Measurements from ENCODE around the gene TSKS. TPM values are rescaled to one million over a fixed set of nuclear protein-coding genes. Genes with fewer than 3 reads are reported as not detected.

TSKS gene, protein sequence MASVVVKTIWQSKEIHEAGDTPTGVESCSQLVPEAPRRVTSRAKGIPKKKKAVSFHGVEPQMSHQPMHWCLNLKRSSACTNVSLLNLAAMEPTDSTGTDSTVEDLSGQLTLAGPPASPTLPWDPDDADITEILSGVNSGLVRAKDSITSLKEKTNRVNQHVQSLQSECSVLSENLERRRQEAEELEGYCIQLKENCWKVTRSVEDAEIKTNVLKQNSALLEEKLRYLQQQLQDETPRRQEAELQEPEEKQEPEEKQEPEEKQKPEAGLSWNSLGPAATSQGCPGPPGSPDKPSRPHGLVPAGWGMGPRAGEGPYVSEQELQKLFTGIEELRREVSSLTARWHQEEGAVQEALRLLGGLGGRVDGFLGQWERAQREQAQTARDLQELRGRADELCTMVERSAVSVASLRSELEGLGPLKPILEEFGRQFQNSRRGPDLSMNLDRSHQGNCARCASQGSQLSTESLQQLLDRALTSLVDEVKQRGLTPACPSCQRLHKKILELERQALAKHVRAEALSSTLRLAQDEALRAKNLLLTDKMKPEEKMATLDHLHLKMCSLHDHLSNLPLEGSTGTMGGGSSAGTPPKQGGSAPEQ
- 0.31 TPM for total RNA-seq

DNA sequence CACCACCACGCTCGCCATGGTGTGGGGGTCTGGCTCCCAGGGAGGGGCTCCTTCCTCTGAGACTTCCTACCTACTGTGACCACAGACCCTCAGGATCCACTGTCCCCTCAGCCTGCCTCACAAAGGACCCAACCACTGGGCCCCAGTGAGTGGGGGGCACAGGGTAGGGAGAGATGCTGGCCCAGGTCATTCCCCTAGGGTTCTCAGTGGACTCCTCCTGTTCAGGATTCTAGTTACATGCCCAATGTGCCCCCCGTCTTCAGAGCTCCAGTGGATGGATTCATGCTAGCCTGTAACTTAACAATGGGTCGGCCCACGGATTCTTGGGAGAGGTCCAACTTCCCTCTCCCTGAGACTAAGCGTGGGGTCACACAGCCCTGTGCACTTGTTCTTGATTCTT, at the start of gene TSKS:
Gene TSKS, minus strand, starts transcription at position 77 of the 400 bp plus-strand sequence. Its CDS starts 59 bp downstream, at position 18.
- DNase-seq, result no peak

DNA sequence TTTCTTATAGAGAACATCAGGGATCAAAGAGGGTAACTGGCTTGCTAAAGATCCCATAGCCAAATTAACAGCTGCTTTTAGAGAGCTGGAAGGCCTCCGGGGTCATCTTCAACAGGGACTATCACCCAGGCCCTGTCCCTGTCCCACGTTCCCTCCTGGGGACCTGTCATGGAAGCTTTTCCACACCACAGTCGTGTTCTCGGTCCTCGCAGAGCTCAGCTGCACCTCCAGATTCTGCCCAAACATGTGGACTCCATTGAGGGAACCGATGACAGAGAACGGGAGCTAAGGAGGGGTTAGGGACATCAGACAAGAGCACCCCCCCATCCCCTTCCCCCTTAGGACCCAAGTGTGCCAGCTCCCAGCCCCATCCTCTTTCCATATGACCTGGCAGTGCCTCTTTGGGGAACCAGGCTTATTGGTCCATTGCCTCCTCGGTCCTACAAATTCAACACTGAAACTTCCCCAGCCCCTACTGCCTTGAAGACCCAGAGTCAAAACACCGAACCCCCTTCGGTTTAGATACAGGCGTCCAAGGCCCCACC, 49.4 kb upstream of the TSKS start:
- DNase-seq, result no peak

DNA sequence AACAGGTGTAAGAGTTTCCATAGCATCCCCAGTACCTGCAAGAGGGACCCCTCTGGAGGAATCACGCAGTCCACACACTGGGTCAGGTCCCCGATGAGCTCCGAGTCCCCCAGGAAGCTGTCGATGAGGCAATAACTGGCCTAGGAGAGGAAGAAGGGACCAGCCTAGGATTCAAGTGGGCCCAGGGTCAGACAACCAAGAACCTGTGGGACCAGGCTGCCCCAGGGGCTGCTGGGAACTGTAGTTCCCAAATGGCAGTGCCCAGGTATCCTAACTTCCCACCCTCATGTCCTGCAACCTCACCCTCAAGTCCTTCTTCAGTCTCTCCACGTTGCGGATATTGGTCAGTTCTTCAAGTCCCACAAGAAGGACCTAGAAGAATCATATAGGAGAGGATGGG, 48.2 kb upstream of the TSKS start:
- no peak for DNase-seq

DNA sequence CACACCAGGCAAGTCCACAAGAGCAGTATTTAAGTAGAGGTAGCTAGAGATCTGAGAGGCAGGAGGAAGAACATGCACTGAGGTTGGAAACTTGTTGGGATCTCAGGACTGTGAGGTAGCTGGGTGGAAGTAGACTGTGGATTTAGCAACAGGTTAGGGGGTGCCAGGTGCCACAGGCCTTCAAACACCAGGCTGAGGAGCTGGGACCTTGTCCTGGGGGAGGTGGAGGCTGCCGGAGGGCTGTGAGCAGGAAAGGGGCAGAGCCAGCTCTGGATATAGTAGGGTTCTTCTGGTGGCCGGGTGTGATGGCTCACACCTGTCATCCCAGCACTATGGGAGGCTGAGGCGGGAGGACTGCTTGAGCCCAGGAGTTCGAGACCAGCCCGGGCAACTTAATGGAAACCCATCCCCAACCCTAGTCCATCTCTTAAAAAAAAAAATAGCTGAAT, 46.9 kb upstream of the TSKS start:
- DNase-seq, result no peak

DNA sequence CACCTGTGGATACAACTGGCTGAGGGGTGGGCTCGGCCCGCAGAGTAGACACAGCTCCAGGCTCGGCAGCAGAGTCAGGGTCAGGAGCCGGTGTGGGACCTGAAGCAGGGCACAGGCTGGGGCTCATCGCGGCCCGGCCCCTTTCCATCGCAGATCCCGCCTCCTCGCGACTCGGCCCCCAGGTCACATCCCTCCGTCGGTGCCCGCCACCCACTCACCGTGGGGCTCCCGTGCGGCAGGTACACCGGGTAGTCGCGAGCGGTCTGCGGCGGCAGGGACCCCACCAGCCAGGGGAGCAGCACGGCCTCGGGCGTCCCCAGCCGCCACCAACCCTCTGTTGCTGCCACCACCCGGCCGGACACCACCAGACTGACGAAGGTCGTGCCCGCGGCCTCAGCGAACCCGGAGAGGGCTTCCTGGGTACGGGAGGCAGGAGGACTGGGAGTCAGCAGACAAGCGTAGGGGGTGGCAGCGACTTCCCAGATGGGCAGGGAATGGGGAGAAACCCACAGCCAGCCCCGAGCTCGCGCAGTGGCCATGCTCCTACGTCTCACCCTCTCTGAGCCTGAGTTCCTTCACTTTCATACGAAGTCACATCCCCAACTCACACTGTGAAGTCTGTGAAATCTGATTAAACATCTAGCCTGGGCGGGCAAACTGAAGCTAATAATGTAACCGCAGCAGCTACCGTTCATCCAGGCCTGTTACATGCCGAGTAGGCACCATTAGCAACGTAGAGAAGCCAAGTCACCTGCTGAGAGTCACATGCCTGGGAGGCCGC, 46.2 kb upstream of the TSKS start:
- DNase-seq, result peak; percentile 17

DNA sequence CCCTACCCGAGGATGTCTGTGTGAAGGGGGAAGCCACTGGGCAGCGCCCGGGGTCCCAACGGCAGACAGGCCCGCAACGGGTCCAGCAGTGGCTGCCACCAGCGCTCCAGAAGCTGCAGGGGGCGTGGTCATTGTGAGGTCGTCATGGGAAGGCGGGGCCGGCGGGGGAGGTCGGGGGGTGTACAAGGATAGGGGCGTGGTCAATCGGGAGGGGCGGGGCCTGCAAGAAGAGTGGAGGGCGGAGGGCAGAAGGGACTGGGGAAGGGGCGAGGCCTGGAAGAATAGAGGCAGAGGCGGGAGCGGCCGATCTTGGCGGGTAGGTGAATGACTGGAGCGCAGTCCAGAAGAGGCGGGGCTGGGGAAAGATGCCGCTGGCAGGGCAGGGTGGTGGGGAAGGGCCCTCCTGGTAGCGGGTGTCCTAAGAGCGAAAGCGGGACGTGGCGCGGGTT, 45.6 kb upstream of the TSKS start:
- DNase-seq, result peak; percentile 74

DNA sequence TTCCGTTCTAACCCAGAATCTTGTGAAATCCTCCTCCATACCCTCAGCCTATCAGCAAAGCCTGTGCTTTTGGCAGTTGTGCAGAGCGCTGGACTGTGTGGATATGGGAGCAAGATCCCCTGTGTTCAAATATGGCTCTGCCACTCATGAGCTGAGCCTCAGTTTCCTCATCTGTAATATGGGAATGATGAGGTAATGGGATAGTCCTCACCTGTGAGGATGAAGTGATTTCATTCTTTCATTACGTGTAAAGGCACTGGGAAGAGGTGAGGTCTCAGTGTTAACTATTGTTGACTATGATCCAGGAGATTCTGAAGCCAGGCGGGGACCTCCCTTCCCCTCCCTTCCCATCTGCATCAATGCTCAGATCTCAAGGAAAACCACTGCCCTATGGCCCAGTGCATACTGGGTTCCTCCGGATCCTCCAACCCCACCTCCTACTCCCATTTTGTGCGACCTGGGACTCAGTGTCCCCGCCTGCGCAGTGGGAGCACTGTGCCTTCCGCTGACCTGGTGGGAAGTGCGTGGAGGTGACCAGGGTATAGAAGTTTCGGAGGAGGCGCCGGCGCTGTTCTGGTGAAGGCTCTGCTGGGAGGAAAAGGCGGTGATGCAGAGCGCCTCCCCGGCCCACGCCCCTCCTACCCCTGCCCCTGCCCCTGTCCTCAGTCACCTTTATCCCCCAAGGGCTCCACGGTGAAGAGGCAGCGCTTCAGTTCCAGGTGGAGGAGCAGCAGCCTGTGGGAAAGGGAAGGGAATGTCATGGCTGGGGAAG, 45.0 kb upstream of the TSKS start:
- no peak for DNase-seq

DNA sequence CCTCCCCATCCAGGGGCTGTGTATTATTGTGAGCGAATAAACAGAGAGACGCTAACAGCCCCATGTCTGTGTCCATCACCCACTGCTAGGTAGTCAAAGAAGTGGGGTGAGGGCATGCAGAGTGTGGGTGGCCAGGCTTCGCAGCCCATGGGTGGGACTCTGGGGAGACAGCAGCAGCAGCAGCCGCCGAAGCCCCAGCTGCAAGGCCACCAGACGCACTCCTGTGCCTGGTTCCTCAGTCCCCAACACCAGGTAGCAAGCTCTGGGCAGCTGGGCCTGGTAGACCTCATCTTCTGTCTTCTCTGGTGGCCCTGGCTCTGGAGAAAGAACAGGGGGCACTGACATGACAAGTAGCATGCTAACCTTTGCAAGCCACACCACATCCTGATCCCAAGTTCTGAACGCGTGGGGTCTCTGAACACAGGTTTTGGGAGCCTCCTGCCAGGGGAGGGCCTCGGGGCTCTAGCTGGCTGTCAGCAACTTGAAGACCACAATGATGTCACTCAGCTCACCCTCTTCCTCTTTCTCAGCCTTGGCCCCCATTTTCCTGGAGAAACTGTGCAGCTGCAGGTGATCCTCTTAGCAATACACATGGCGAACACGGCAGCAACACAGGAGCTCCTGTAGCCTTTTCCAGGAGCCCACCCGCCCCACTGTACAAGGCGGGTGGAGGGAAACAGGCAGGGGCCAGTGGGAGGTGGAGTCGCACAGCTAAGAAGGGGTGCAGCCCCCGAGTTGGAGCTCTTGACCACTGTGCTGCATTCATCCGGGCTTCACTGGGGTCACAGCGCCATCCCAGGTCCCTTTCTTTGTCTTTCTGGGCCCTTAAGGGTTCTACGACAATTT, 44.2 kb upstream of the TSKS start:
- no peak for DNase-seq

DNA sequence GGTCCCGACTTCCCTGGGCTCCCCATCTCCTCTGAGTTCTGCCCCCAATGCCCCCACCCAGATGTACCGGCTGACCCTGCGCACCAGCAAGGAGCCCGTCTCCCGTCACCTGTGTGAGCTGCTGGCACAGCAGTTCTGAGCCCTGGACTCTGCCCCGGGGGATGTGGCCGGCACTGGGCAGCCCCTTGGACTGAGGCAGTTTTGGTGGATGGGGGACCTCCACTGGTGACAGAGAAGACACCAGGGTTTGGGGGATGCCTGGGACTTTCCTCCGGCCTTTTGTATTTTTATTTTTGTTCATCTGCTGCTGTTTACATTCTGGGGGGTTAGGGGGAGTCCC, 43.5 kb upstream of the TSKS start:
- no peak for DNase-seq

DNA sequence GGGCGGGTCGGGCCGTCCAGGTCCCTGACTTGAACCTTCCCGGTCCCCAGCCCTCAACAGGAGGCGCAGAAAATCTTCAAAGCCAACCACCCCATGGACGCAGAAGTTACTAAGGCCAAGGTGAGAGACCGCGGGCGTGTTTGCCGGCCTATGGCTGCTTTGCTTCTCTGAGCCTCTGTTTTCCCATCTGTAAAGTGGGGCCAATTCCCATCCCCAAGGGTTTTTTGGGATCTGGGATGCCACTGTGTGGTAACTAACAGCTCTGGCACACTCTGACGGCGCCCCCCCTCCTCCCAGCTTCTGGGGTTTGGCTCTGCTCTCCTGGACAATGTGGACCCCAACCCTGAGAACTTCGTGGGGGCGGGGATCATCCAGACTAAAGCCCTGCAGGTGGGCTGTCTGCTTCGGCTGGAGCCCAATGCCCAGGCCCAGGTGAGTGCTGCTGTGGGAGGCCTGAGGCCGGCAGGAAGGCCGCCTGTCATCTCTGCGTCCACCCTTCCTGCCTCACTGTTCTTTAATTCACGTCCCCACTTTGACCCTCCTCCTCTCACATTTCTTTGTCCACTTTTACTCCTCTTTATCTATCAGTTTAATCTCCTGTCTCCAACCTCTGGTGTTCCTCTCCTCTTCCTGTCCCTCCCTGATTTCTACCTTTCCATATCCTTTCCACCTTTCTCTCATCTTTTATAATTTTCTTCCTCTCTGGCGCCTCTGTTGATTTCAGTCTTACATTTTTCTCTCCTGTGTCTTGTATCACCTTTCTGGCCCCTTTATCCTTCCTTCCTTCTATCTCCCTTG, 42.9 kb upstream of the TSKS start:
- no peak for DNase-seq

DNA sequence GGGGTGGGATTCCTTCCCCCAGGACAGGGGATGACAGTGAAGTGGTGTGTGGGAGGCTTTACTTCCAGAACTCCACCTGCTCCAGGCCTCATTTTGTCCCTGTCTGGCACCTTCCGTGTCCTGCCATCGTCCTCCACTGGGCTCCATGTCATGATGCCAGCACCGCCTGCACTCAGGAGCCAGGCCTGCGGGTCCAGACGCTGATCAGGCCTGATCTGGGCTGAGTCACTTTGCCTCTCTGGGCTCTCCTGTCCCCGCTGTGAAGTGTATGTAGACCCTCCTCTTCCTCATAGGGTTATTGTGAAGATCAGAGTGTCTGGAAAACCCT, 40.4 kb upstream of the TSKS start:
- no peak for DNase-seq

DNA sequence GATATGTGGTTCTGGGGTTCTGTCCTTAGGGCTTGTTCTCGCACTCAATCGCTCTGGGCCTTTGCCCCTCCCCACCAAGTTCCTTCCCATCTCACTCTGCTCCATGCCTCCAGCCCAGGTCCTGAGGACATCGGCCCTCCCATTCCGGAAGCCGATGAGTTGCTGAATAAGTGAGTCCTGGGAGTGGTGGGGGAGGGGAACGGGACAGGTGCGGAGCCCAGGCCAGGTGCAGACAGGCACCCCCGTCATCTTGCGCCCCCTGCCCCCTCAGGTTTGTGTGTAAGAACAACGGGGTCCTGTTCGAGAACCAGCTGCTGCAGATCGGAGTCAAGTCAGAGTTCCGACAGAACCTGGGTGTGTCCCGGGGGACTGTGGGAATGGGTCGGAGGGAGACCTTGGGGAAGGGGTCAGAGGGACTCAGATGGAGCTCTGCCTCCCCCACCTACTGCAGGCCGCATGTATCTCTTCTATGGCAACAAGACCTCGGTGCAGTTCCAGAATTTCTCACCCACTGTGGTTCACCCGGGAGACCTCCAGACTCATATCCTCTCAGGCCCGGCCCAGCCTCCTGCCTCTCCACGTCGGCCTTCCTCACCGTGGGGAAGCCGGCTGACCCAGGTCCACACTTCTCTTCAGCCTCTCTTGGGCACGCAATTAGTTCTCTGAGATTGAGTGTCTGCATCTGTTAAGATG, 39.9 kb upstream of the TSKS start:
- no peak for DNase-seq

DNA sequence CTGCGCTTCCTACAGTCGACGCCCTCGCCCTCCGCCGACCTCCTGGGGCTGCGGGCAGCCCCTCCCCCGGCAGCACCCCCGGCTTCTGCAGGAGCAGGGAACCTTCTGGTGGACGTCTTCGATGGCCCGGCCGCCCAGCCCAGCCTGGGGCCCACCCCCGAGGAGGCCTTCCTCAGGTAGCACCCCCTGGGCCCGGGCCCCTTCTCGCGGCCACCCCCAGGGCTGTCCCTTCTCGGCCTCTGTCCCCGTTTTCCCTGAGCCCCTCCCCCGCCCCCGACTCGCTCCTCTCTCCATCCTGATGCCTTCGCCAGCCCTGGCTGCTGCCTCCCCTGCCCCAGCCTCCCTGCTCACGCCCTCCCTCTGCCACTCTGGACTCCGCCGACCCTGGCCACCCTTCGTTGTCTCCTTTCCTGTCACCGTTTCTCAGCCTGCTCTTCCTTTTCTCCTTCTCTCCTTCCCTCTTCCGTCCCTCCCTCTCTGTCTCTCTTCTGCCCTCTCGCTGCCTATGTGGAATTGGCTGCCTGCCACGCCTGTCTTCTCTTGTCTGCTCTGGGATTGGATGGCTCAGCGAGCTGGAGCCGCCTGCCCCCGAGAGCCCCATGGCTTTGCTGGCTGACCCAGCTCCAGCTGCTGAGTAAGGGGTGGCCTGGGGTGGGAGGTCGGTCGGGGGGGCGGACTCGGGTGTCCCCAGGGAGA, 39.0 kb upstream of the TSKS start:
- DNase-seq, result peak; percentile 82

DNA sequence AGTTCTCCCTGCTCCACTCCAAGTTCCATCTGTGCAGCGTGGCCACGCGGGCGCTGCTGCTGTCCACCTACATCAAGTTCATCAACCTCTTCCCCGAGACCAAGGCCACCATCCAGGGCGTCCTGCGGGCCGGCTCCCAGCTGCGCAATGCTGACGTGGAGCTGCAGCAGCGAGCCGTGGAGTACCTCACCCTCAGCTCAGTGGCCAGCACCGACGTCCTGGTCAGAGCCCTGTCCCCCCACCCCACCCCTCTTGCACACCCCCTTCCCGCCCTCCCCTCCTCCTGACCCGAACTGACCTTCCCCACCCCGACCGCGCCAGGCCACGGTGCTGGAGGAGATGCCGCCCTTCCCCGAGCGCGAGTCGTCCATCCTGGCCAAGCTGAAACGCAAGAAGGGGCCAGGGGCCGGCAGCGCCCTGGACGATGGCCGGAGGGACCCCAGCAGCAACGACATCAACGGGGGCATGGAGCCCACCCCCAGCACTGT, 38.3 kb upstream of the TSKS start:
- no peak for DNase-seq

DNA sequence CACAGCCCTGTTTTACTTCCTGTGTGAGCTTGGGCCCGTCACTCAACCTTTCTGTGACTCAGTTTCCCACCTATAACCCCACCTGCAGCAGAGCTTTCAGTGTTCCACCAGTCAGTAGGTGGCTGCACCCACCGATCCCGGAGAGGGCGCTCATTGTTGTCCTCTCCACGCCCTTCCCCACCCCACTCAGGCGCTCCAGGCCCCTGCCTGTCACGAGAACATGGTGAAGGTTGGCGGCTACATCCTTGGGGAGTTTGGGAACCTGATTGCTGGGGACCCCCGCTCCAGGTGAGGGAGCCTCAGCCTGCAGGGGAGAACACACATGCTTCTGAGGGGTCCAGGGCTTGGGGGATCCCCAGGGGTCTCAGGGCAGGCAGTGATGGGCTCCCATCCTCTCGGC, 37.7 kb upstream of the TSKS start:
- DNase-seq, result no peak

DNA sequence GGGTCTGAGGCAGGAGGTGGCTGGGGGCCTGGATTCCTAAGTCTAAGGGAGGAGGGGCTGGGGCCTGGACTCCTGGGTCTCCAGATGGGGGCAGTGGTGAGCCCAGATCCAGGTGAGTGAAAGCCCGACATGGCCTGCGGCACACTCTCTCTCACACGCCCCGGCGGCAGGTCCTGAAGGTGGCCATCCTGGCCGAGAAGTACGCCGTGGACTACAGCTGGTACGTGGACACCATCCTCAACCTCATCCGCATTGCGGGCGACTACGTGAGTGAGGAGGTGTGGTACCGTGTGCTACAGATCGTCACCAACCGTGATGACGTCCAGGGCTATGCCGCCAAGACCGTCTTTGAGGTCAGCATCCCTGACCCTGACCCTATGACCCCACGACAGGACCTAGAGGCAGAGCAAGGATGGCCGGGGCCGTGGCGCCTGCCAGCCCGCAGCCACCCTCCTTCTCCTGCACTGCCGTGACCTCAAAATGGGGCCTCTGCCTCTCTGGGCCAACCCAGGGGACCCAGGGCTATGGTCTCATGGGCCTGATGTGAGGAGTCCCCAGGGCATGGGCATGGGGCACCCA, 36.8 kb upstream of the TSKS start:
- DNase-seq, result no peak

DNA sequence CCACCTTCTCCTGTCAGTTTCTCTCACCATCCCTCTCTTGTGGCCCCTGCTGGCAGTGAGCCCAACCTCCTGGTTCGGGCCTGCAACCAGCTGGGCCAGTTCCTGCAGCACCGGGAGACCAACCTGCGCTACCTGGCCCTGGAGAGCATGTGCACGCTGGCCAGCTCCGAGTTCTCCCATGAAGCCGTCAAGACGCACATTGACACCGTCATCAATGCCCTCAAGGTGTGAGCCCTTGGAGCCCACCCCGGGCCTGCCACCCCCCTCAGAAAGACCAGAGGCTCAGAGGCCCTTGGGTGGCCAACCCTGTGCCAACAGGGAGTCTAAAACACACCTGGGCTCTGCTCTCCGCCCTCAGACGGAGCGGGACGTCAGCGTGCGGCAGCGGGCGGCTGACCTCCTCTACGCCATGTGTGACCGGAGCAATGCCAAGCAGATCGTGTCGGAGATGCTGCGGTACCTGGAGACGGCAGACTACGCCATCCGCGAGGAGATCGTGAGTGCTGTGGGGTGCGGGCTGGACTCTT, 36.2 kb upstream of the TSKS start:
- DNase-seq, result no peak

DNA sequence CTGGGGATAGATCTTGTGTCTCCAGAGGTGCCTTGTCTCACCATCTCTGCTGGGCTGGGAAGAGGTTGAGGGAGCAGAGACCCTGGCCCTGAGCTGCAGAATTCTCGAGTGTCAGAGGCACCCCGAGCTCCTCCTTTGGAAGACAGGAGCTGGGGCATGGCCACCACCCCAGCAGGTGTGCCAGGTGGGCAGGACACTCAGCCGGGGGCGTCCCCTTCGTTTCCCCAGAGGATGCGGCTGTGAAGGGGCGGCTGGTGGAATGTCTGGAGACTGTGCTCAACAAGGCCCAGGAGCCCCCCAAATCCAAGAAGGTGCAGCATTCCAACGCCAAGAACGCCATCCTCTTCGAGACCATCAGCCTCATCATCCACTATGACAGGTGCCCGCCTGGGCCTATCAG, 35.5 kb upstream of the TSKS start:
- DNase-seq, result no peak

All from occipital lobe (tissue), 2 donors.